HCT116 (cell line): ENCODE data around the gene ACADSB. TPM values are rescaled to one million over a fixed set of nuclear protein-coding genes. Genes with fewer than 3 reads are reported as not detected.

ENCODE experiments used
- ATAC-seq: fragments of 200-7000 bp; cut with Tn5 transposase; 2 replicates; pipeline ENCODE4 v1.9.1; 2020; ENCODE audit warnings: mild to moderate bottlenecking, moderate library complexity
- BruUV-seq: library from RNA; stranded (reverse); fragments of 400-500 nt; replicated peaks from 2 replicates; lab custom pipeline; 2021; lab: Mats Ljungman, UMichigan
- CTCF ChIA-PET: fragments of 300-600 bp; sonication (Branson Sonifier 250); formaldehyde crosslinking; loops from one replicate; lab custom pipeline; 2021; ENCODE audit warnings: antibody characterized with exemption; lab: Charles Lee
- POLR2A ChIA-PET: fragments of 300-600, 350-600 bp; sonication (Branson Sonifier 250); formaldehyde crosslinking; loops from one replicate; lab custom pipeline; 2021; ENCODE audit warnings: antibody characterized with exemption; lab: Charles Lee
- RAD21 ChIA-PET, 2 experiments: fragments of 300-600 bp; sonication (Branson Sonifier 250); formaldehyde crosslinking; loops; one replicate each; lab custom pipeline; 2023; ENCODE audit warnings: low total read pairs in 2 of 2; ENCODE audit not compliant: uncharacterized antibody in 2 of 2, unreplicated experiment in 2 of 2, low non-redundant PET in 1 of 2; lab: Charles Lee
- DNase-seq: peaks from one replicate; pipeline ENCODE4 v3.0.0-alpha.2; 2010; ENCODE audit warnings: low read depth, low spot score
- H2AFZ ChIP-seq: fragments of 200-600 bp; shearing (Covaris generic), sonication (generic); 2 replicates; pipeline ENCODE4 v1.6.1; 2017; ENCODE audit warnings: low read depth, mixed run types, mixed read lengths, antibody characterized with exemption, low read length; ENCODE audit not compliant: poor library complexity, severe bottlenecking
- H3K27ac ChIP-seq: 2 replicates; pipeline ENCODE4 v1.5.1; 2012; ENCODE audit warnings: low read depth, low read length
- H3K27me3 ChIP-seq: fragments of 200-600 bp; sonication (generic); 2 replicates; pipeline ENCODE4 v1.6.1; 2016; ENCODE audit warnings: mixed run types, low read length, mixed read lengths; ENCODE audit not compliant: insufficient read depth
- H3K36me3 ChIP-seq, 2 experiments: fragments of 200-500 bp in 1 of 2; fragments of 200-600 bp in 1 of 2; sonication (Bioruptor generic) in 1 of 2; sonication (generic) in 1 of 2; 2 replicates each; pipeline versions ENCODE4 v1.5.1 to v1.6.1; 2014 to 2016; ENCODE audit warnings: low read length in 2 of 2, inconsistent platforms in 1 of 2, mixed read lengths in 1 of 2, mixed run types in 1 of 2; ENCODE audit not compliant: insufficient read depth in 2 of 2, control insufficient read depth in 1 of 2
- H3K4me1 ChIP-seq, 2 experiments: fragments of 200-600 bp in 1 of 2; sonication (generic) in 1 of 2; 2 replicates each; pipeline versions ENCODE4 v1.5.1 to v1.6.1; 2012 to 2017; ENCODE audit warnings: low read length in 2 of 2, inconsistent platforms in 1 of 2, mild to moderate bottlenecking in 1 of 2, mixed read lengths in 1 of 2, mixed run types in 1 of 2, moderate library complexity in 1 of 2; ENCODE audit not compliant: insufficient read depth in 2 of 2, control insufficient read depth in 1 of 2
- H3K4me2 ChIP-seq: fragments of 200-600 bp; sonication (generic); 2 replicates; pipeline ENCODE4 v1.6.1; 2017; ENCODE audit warnings: mixed run types, low read length, mixed read lengths
- H3K4me3 ChIP-seq, 2 experiments: fragments of 200-600 bp in 1 of 2; sonication (generic) in 1 of 2; replicated peaks in 1 of 2; 2 replicates each; pipeline ENCODE4 v1.5.1; 2011 to 2016; ENCODE audit warnings: low read length in 2 of 2, control low read depth in 1 of 2, low read depth in 1 of 2, mild to moderate bottlenecking in 1 of 2, mixed read lengths in 1 of 2, mixed run types in 1 of 2
- H3K79me2 ChIP-seq: fragments of 200-600 bp; sonication (generic); 2 replicates; pipeline ENCODE4 v1.6.1; 2017; ENCODE audit warnings: mild to moderate bottlenecking, mixed run types, low read length, moderate library complexity, mixed read lengths; ENCODE audit not compliant: insufficient read depth
- H3K9ac ChIP-seq: fragments of 200-600 bp; sonication (generic); 2 replicates; pipeline ENCODE4 v1.6.1; 2016; ENCODE audit warnings: low read length, mixed read lengths
- H3K9me2 ChIP-seq: fragments of 200-600 bp; sonication (generic), shearing (Covaris generic); 2 replicates; pipeline ENCODE4 v1.6.1; 2017; ENCODE audit warnings: mixed run types, mild to moderate bottlenecking, moderate library complexity; ENCODE audit not compliant: insufficient read depth
- H3K9me3 ChIP-seq, 2 experiments: fragments of 200-500 bp in 1 of 2; fragments of 200-600 bp in 1 of 2; sonication (Bioruptor generic) in 1 of 2; sonication (generic) in 1 of 2; 2 replicates each; pipeline ENCODE4 v1.6.1; 2014 to 2017; ENCODE audit warnings: low read length in 2 of 2, mixed read lengths in 2 of 2, inconsistent platforms in 1 of 2, low read depth in 1 of 2, mild to moderate bottlenecking in 1 of 2, mixed run types in 1 of 2, moderate library complexity in 1 of 2; ENCODE audit not compliant: control insufficient read depth in 1 of 2, insufficient read depth in 1 of 2
- H4K20me1 ChIP-seq: fragments of 200-600 bp; sonication (generic), shearing (Covaris generic); 2 replicates; pipeline ENCODE4 v1.6.1; 2017; ENCODE audit warnings: mixed run types, mild to moderate bottlenecking, moderate library complexity; ENCODE audit not compliant: insufficient read depth
- CBX3 ChIP-seq: IDR thresholded peaks from 2 replicates; pipeline ENCODE4 v1.6.1; 2012; ENCODE audit warnings: low read depth
- CEBPB ChIP-seq: IDR thresholded peaks from 2 replicates; pipeline ENCODE4 v1.6.1; 2012; ENCODE audit warnings: low read depth
- EGR1 ChIP-seq: IDR thresholded peaks from 2 replicates; pipeline ENCODE4 v1.6.1; 2012; ENCODE audit warnings: low read depth
- ELF1 ChIP-seq: IDR thresholded peaks from 2 replicates; pipeline ENCODE4 v1.6.1; 2012; ENCODE audit warnings: low read depth, borderline replicate concordance
- EZH2phosphoT487 ChIP-seq: fragments of 200-600 bp; IDR thresholded peaks from 2 replicates; pipeline ENCODE4 v1.6.1; 2018; ENCODE audit warnings: antibody characterized with exemption, borderline replicate concordance
- FOSL1 ChIP-seq: IDR thresholded peaks from 2 replicates; pipeline ENCODE4 v1.6.1; 2012; ENCODE audit warnings: low read depth
- JUND ChIP-seq: IDR thresholded peaks from 2 replicates; pipeline ENCODE4 v1.6.1; 2012
- POLR2A ChIP-seq: IDR thresholded peaks from 2 replicates; pipeline ENCODE4 v1.7.0; 2011; ENCODE audit warnings: borderline replicate concordance; ENCODE audit not compliant: insufficient read depth, insufficient read length; ENCODE audit errors: extremely low read depth
- POLR2AphosphoS5 ChIP-seq: IDR thresholded peaks from 2 replicates; pipeline ENCODE4 v1.6.1; 2011; ENCODE audit warnings: mild to moderate bottlenecking, low read depth, low read length, moderate library complexity
- RAD21 ChIP-seq: IDR thresholded peaks from 2 replicates; pipeline ENCODE4 v1.6.1; 2012; ENCODE audit warnings: low read depth, mild to moderate bottlenecking
- SIN3A ChIP-seq: IDR thresholded peaks from 2 replicates; pipeline ENCODE4 v1.6.1; 2012; ENCODE audit warnings: low read depth
- SP1 ChIP-seq: IDR thresholded peaks from 2 replicates; pipeline ENCODE4 v1.6.1; 2012; ENCODE audit warnings: low read depth
- SRF ChIP-seq: IDR thresholded peaks from 2 replicates; pipeline ENCODE4 v1.6.1; 2012; ENCODE audit warnings: low read depth
- TCF7L2 ChIP-seq: IDR thresholded peaks from 2 replicates; pipeline ENCODE4 v1.7.0; 2011; ENCODE audit warnings: borderline replicate concordance, inconsistent platforms; ENCODE audit not compliant: insufficient read depth, insufficient read length; ENCODE audit errors: extremely low read depth
- YY1 ChIP-seq: IDR thresholded peaks from 2 replicates; pipeline ENCODE4 v1.6.1; 2011; ENCODE audit warnings: low read length, low read depth, moderate library complexity, mild to moderate bottlenecking; ENCODE audit not compliant: insufficient replicate concordance; ENCODE audit errors: extremely low read depth
- ZFX ChIP-seq: fragments of 450-650 bp; IDR thresholded peaks from 2 replicates; pipeline ENCODE4 v1.6.1; 2017
- ZNF274 ChIP-seq: fragments of 200-500 bp; sonication (Bioruptor generic); IDR thresholded peaks from 2 replicates; pipeline ENCODE4 v1.6.1; 2014; ENCODE audit warnings: mild to moderate bottlenecking, low read depth, low read length, inconsistent platforms
- intact Hi-C: fragments of 100-400 bp; cut with micrococcal nuclease; formaldehyde crosslinking; loops from 2 replicates; pipeline ENCODE4 v1.10.0; 2022
- total RNA-seq: library from RNA; stranded (reverse); gene quantifications from one replicate; pipeline ENCODE4 v1.2.1, GENCODE V29; 2021; ENCODE audit not compliant: unreplicated experiment
- TF ChIP-seq, protein P1 (sequence below): IDR thresholded peaks from 2 replicates; pipeline ENCODE4 v1.6.1; 2012
- TF ChIP-seq, protein P2 (sequence below), 3 experiments: fragments of 200-600 bp in 1 of 3; sonication (generic) in 1 of 3; IDR thresholded peaks in 2 of 3; conservative IDR thresholded peaks in 1 of 3; 2 replicates each; pipeline ENCODE4 v1.5.1; 2012 to 2017; ENCODE audit warnings: low read depth in 2 of 3, low read length in 2 of 3, antibody characterized with exemption in 1 of 3, borderline replicate concordance in 1 of 3, control low read depth in 1 of 3, mild to moderate bottlenecking in 1 of 3, mixed read lengths in 1 of 3, mixed run types in 1 of 3, moderate library complexity in 1 of 3; ENCODE audit not compliant: insufficient read depth in 1 of 3
- TF ChIP-seq, protein P3 (sequence below): IDR thresholded peaks from 2 replicates; pipeline ENCODE4 v1.6.1; 2012

Gene ACADSB
- total RNA-seq, 1 experiment from 2014 or later, result 33.3 TPM

DNA sequence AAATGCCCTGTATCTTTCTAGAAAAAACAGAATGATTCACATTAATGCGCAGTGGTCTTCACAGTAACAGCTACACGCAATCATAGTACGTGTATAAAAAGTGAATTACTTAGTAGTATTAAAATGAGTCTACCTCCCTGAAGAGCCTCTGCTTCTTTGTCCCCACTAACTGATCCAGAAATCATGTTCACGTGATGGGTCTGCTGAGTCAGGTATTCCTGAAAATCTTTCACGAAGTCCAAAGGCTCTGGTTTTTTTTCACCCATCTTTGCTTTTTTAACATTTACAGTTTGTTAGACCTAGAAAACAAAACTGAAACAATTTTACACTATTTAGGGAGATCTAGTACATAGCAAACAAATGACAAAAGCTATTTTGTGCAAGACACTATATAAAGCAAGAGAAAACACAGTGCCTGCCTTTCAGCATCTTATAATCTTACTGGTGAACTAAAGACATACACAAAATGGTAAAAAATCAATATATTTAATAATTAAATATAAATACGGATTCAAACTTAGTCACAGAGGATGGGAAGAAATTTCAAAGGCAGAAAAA lies 10.4 kb upstream of the ACADSB start (continued):
- no peak for TF ChIP-seq EGR1
- no peak for TF ChIP-seq CEBPB
- no peak for TF ChIP-seq SP1
- TF ChIP-seq ELF1, result no peak
- TF ChIP-seq POLR2AphosphoS5, result no peak
- no peak for TF ChIP-seq EZH2phosphoT487
- TF ChIP-seq POLR2A, result no peak
- no peak for TF ChIP-seq SRF
- TF ChIP-seq, protein P1, sequence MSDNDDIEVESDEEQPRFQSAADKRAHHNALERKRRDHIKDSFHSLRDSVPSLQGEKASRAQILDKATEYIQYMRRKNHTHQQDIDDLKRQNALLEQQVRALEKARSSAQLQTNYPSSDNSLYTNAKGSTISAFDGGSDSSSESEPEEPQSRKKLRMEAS, result no peak
- no peak for TF ChIP-seq JUND
- TF ChIP-seq SIN3A, result no peak
- no peak for TF ChIP-seq CBX3
- no peak for TF ChIP-seq FOSL1

DNA sequence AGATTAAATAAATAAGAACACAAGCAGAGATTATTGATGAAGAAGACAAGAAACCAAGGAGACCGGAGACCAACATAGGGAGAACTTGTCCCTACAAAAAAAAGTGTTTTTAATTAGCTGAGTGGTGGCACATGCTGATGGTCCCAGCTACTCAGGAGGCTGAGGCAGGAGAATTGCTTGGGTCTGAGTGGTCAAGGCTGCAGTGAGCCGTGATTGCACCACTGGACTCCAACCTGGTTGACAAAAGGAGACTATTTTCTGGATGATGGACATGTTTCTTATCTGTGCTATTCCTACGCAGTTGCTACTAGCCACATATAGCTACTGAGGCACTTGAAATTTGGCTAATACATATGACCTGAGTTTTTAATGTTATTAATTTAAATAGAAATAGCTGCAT lies 9.9 kb upstream of the ACADSB start:
- ChIA-PET CTCF (interaction anchor here (2.7 kb wide), 1 partner anchor 19 kb away, joined by 9 read pairs; the partner anchor contains the start of gene PSTK), RAD21 (no interaction called here)
- DNase-seq, result no peak
- Histone ChIP-seq H4K20me1 (no peaks in the 10 kb centered on the region), H3K27ac (no peak overlapping the region), H3K36me3 (peaks cover 7 to 18% of the 10 kb centered on the region in 2 experiments; a peak in 2 of 4 replicates)
- TF ChIP-seq ZFX (no peak), SP1 (no peak), YY1 (no peak), SIN3A (no peak), POLR2AphosphoS5 (no peak), RAD21 (no peak), ZNF274 (no peak), TCF7L2 (no peak), SRF (no peak), ELF1 (no peak), FOSL1 (no peak)
- TF ChIP-seq, protein P1, result no peak
- TF ChIP-seq, protein P2, sequence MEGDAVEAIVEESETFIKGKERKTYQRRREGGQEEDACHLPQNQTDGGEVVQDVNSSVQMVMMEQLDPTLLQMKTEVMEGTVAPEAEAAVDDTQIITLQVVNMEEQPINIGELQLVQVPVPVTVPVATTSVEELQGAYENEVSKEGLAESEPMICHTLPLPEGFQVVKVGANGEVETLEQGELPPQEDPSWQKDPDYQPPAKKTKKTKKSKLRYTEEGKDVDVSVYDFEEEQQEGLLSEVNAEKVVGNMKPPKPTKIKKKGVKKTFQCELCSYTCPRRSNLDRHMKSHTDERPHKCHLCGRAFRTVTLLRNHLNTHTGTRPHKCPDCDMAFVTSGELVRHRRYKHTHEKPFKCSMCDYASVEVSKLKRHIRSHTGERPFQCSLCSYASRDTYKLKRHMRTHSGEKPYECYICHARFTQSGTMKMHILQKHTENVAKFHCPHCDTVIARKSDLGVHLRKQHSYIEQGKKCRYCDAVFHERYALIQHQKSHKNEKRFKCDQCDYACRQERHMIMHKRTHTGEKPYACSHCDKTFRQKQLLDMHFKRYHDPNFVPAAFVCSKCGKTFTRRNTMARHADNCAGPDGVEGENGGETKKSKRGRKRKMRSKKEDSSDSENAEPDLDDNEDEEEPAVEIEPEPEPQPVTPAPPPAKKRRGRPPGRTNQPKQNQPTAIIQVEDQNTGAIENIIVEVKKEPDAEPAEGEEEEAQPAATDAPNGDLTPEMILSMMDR (IDR thresholded peaks at IDR 0.05 in 2 of 3, conservative IDR thresholded peaks at IDR 0.05 in 1 of 3; ENCODE audit: borderline replicate concordance in 1 of 3, insufficient read depth in 1 of 3, low read depth in 2 of 3, low read length in 2 of 3), result no peak
- TF ChIP-seq, protein P3, sequence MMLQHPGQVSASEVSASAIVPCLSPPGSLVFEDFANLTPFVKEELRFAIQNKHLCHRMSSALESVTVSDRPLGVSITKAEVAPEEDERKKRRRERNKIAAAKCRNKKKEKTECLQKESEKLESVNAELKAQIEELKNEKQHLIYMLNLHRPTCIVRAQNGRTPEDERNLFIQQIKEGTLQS, result no peak
- TF ChIP-seq, all 23 proteins: peak for 0
- H3K4me1 ChIP-seq, result no peaks in the 10 kb centered on the region
- no peak for ATAC-seq
- peaks cover 53% of the 10 kb centered on the region for H3K79me2 ChIP-seq
- H2AFZ ChIP-seq, result no peak overlapping the region
- no peaks in the 10 kb centered on the region for H3K27me3 ChIP-seq
- no peaks in the 10 kb centered on the region for H3K9me3 ChIP-seq
- no peak overlapping the region for H3K9ac ChIP-seq
- BruUV-seq, result no TSS peak
- H3K4me3 ChIP-seq, result no peak overlapping the region
- POLR2A ChIA-PET, result interaction anchor here (1.6 kb wide), 1 partner anchor 9 kb away, joined by 4 read pairs; the partner anchor contains the start of gene IKZF5
- no peak overlapping the region for H3K4me2 ChIP-seq
- intact Hi-C loops, result no loop called here
- no peaks in the 10 kb centered on the region for H3K9me2 ChIP-seq
